ENCODE results near the gene NECAB2.

DNA sequence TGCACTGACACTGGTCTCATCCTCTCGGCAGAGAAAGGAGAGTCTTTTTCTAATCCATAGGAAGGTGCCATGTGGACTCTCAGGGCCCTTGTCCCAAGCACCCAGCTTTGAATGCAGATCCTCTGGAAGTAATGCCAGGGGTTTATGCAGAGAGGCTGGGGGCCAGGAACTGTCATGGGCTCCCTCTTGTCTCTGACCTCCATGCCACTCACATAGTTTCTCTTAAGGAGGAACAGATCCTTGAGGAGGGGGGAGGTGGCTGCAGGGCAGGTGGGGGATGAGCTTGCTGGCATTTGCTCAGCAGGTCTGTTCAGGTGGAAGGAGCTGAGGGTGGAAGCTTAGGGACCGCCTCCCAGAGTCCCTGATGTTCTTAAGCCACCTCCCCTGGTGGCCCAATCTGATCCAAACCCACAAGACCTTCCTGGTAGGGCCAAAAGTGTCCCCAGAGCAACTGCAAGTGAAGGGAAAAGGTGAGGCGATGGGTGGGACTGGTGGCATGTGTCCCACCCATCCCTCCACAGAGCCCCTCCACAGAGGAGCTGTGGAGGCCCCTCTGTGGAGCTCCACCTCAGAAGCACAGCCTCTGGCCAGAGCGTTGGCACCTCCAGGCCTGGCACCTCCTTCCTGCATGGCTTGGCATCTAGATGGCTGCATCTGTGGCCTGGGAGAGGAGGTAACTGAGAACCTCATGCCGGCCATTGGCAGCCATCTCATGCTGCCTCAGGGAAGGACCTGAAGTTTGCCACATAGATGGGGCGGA, 9.2 kb downstream of the NECAB2 start:
- TF ChIP-seq, protein P1, sequence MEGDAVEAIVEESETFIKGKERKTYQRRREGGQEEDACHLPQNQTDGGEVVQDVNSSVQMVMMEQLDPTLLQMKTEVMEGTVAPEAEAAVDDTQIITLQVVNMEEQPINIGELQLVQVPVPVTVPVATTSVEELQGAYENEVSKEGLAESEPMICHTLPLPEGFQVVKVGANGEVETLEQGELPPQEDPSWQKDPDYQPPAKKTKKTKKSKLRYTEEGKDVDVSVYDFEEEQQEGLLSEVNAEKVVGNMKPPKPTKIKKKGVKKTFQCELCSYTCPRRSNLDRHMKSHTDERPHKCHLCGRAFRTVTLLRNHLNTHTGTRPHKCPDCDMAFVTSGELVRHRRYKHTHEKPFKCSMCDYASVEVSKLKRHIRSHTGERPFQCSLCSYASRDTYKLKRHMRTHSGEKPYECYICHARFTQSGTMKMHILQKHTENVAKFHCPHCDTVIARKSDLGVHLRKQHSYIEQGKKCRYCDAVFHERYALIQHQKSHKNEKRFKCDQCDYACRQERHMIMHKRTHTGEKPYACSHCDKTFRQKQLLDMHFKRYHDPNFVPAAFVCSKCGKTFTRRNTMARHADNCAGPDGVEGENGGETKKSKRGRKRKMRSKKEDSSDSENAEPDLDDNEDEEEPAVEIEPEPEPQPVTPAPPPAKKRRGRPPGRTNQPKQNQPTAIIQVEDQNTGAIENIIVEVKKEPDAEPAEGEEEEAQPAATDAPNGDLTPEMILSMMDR (IDR thresholded peaks at IDR 0.05), result no peak
- TF ChIP-seq EZH2phosphoT487 (IDR thresholded peaks at IDR 0.05), result no peak

Data from neural progenitor cell (in vitro differentiated cells).